Activated naive CD4-positive, alpha-beta T cell treated with anti-CD3 and anti-CD28 coated beads, Interleukin-2, amount 10 ng/mL, durations not matched to agents 7 days and 5 days (primary cell): ENCODE results near the gene MUL1.

ENCODE experiments used
- CTCF ChIA-PET: fragments of 350-600 bp; sonication (Branson Sonifier 250); formaldehyde crosslinking; loops from one replicate; lab custom pipeline; 2021; ENCODE audit warnings: antibody characterized with exemption; lab: Charles Lee
- DNase-seq: peaks from one replicate; pipeline ENCODE4 v3.0.0-alpha.2; 2020
- H3K27ac Mint-ChIP-seq: one replicate; pipeline ENCODE4 v1.8.0; 2021; ENCODE audit warnings: mild to moderate bottlenecking, moderate library complexity, mixed read lengths
- H3K27me3 Mint-ChIP-seq: one replicate; pipeline ENCODE4 v1.8.0; 2021; ENCODE audit warnings: mild to moderate bottlenecking, mixed read lengths
- H3K36me3 Mint-ChIP-seq: one replicate; pipeline ENCODE4 v1.8.0; 2021; ENCODE audit warnings: mixed read lengths
- H3K4me1 Mint-ChIP-seq: one replicate; pipeline ENCODE4 v1.8.0; 2021; ENCODE audit warnings: mixed read lengths
- H3K4me3 Mint-ChIP-seq: one replicate; pipeline ENCODE4 v1.8.0; 2021; ENCODE audit warnings: mild to moderate bottlenecking, moderate library complexity, mixed read lengths
- H3K9me3 Mint-ChIP-seq: one replicate; pipeline ENCODE4 v1.8.0; 2021; ENCODE audit warnings: mixed read lengths

The MUL1 gene

GRCh38 chr1:20454004-20454403, 53.9 kb downstream of the MUL1 start:
- CTCF ChIA-PET = no interaction called here
- no peaks in the 10 kb centered on the region for H3K4me1 Mint-ChIP-seq

DNA sequence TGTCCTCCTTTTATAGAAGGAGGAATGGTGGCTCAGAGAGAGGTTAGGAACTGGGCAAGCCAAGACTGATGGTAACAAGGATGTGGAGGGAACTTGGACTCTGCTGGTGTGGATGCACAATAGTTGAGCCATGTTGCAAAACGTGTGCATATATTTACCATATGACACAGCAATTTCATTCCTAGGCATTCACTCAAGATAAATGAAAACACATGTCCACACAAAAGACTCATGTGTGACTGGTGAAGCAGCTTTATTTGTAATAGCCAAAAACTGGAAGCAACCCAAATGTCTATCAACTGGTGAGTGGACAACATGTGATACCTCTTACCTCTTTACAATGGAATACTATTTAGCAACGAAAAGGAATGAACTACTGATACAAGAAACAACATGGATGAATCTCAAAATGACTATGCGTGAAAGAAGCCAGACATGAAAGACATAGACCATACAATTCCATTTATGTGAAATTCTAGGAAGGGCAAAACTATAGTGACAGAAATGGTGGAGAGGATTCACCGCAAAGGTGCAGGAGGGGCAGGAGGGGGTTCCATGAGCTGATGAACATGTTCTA, 58.1 kb downstream of the MUL1 start:
- H3K27ac Mint-ChIP-seq = no peak overlapping the region
- H3K9me3 Mint-ChIP-seq = no peaks in the 10 kb centered on the region
- H3K27me3 Mint-ChIP-seq = peaks cover 21% of the 10 kb centered on the region
- no peaks in the 10 kb centered on the region for H3K36me3 Mint-ChIP-seq
- no peaks in the 10 kb centered on the region for H3K4me1 Mint-ChIP-seq
- no peak overlapping the region for H3K4me3 Mint-ChIP-seq
- CTCF ChIA-PET = no interaction called here
- no peak for DNase-seq

More at GRCh38 chr1:20454004-20454403, 53.9 kb downstream of the MUL1 start:
- DNase-seq = no peak
- H3K36me3 Mint-ChIP-seq = no peaks in the 10 kb centered on the region
- no peak overlapping the region for H3K27ac Mint-ChIP-seq
- H3K27me3 Mint-ChIP-seq = peaks cover 22% of the 10 kb centered on the region
- no peak overlapping the region for H3K4me3 Mint-ChIP-seq
- no peaks in the 10 kb centered on the region for H3K9me3 Mint-ChIP-seq
